GM23338 (cell line): Measurements from ENCODE around the gene DOCK6. TPM values are rescaled to one million over a fixed set of nuclear protein-coding genes. Genes with fewer than 3 reads are reported as not detected.

Source experiments
- ATAC-seq: fragments of 200-7000 bp; cut with Tn5 transposase; 3 replicates; pipeline ENCODE4 v1.9.1; 2020
- DNase-seq: peaks from one replicate; pipeline ENCODE4 v3.0.0-alpha.2; 2015; ENCODE audit warnings: low spot score
- H2AFZ ChIP-seq: fragments of 200-600 bp; sonication (generic); 2 replicates; pipeline ENCODE4 v1.8.0; 2016; ENCODE audit warnings: antibody characterized with exemption, mild to moderate bottlenecking, moderate library complexity
- H3F3A ChIP-seq: fragments of 200-600 bp; sonication (generic); replicated peaks from 2 replicates; pipeline ENCODE4 v1.8.0; 2017; ENCODE audit warnings: antibody characterized with exemption, mixed run types, low read depth
- H3K27ac ChIP-seq: fragments of 200-600 bp; sonication (generic); 2 replicates; pipeline ENCODE4 v1.6.1; 2016; ENCODE audit warnings: low read depth
- H3K27me3 ChIP-seq: fragments of 200-600 bp; sonication (generic); 2 replicates; pipeline ENCODE4 v1.8.0; 2016; ENCODE audit warnings: mild to moderate bottlenecking, mixed run types, moderate library complexity; ENCODE audit not compliant: insufficient read depth
- H3K36me3 ChIP-seq: fragments of 200-600 bp; sonication (generic); 2 replicates; pipeline ENCODE4 v1.8.0; 2016; ENCODE audit warnings: mild to moderate bottlenecking; ENCODE audit not compliant: insufficient read depth
- H3K4me1 ChIP-seq: fragments of 200-600 bp; sonication (generic); 2 replicates; pipeline ENCODE4 v1.8.0; 2016; ENCODE audit warnings: mild to moderate bottlenecking, moderate library complexity; ENCODE audit not compliant: insufficient read depth
- H3K4me2 ChIP-seq: fragments of 200-600 bp; sonication (generic); 2 replicates; pipeline ENCODE4 v1.7.1; 2017; ENCODE audit warnings: mixed run types
- H3K4me3 ChIP-seq: fragments of 200-600 bp; sonication (generic); 2 replicates; pipeline ENCODE4 v1.6.1; 2016; ENCODE audit warnings: mixed run types
- H3K79me2 ChIP-seq: fragments of 200-600 bp; sonication (generic); replicated peaks from 2 replicates; pipeline ENCODE4 v1.8.0; 2017; ENCODE audit warnings: mild to moderate bottlenecking; ENCODE audit not compliant: insufficient read depth
- H3K9me2 ChIP-seq: fragments of 200-600 bp; sonication (generic); 2 replicates; pipeline ENCODE4 v1.8.0; 2017; ENCODE audit not compliant: insufficient read depth
- H4K20me1 ChIP-seq: fragments of 200-600 bp; sonication (generic); replicated peaks from 2 replicates; pipeline ENCODE4 v1.8.0; 2017; ENCODE audit warnings: mild to moderate bottlenecking; ENCODE audit not compliant: insufficient read depth
- H3K27ac Mint-ChIP-seq: 2 replicates; pipeline ENCODE4 v1.8.0; 2020; ENCODE audit warnings: inconsistent platforms, mild to moderate bottlenecking, moderate library complexity, mixed read lengths
- H3K27me3 Mint-ChIP-seq: 3 replicates; pipeline ENCODE4 v1.8.0; 2022; ENCODE audit warnings: low read depth, mild to moderate bottlenecking, moderate library complexity, mixed read lengths, inconsistent platforms; ENCODE audit not compliant: insufficient read depth, poor library complexity
- H3K36me3 Mint-ChIP-seq: 3 replicates; pipeline ENCODE4 v1.8.0; 2021; ENCODE audit warnings: low read depth, mild to moderate bottlenecking, inconsistent platforms, moderate library complexity, mixed read lengths
- H3K4me1 Mint-ChIP-seq: 3 replicates; pipeline ENCODE4 v1.8.0; 2020; ENCODE audit warnings: mild to moderate bottlenecking, inconsistent platforms, mixed read lengths
- H3K4me3 Mint-ChIP-seq: 3 replicates; pipeline ENCODE4 v1.8.0; 2021; ENCODE audit warnings: moderate library complexity, mild to moderate bottlenecking, inconsistent platforms, mixed read lengths
- H3K9me3 Mint-ChIP-seq: 3 replicates; pipeline ENCODE4 v1.8.0; 2020; ENCODE audit warnings: moderate library complexity, mild to moderate bottlenecking, inconsistent platforms, mixed read lengths
- CREB1 ChIP-seq: fragments of 250-450 bp; sonication (Bioruptor Pico); IDR thresholded peaks from 2 replicates; pipeline ENCODE4 v1.5.0; 2020; ENCODE audit warnings: low read depth, mild to moderate bottlenecking, moderate library complexity
- CTCF ChIP-seq, 2 experiments: fragments of 200-600 bp in 1 of 2; sonication (generic) in 1 of 2; conservative IDR thresholded peaks; 2 replicates each; pipeline versions ENCODE4 v1.5.1 to v1.6.1; 2016 to 2017; ENCODE audit warnings: antibody characterized with exemption in 2 of 2, low read depth in 2 of 2, mild to moderate bottlenecking in 2 of 2, moderate library complexity in 1 of 2
- EZH2 ChIP-seq: fragments of 200-600 bp; sonication (generic); IDR thresholded peaks from one replicate; pipeline ENCODE4 v1.8.0; 2017; ENCODE audit warnings: antibody characterized with exemption, mild to moderate bottlenecking, low read depth; ENCODE audit not compliant: unreplicated experiment
- EZH2phosphoT487 ChIP-seq: fragments of 200-600 bp; sonication (generic); IDR thresholded peaks from one replicate; pipeline ENCODE4 v1.8.1; 2018; ENCODE audit warnings: antibody characterized with exemption; ENCODE audit not compliant: unreplicated experiment
- JUNB ChIP-seq: IDR thresholded peaks from one replicate; pipeline ENCODE4 v1.6.1; 2016; ENCODE audit warnings: antibody characterized with exemption; ENCODE audit not compliant: unreplicated experiment
- NANOG ChIP-seq: IDR thresholded peaks from 2 replicates; pipeline ENCODE4 v1.6.1; 2016; ENCODE audit warnings: antibody characterized with exemption, borderline replicate concordance
- REST ChIP-seq: IDR thresholded peaks from one replicate; pipeline ENCODE4 v1.6.1; 2018; ENCODE audit warnings: antibody characterized with exemption; ENCODE audit not compliant: unreplicated experiment
- STAT1 ChIP-seq: IDR thresholded peaks from one replicate; pipeline ENCODE4 v1.6.1; 2016; ENCODE audit warnings: antibody characterized with exemption; ENCODE audit not compliant: unreplicated experiment
- ZNF114 ChIP-seq: fragments of 250-450 bp; sonication (Bioruptor Pico); IDR thresholded peaks from 2 replicates; pipeline ENCODE4 v1.5.0; 2020; ENCODE audit warnings: mild to moderate bottlenecking, moderate library complexity
- ZNF331 ChIP-seq: fragments of 250-450 bp; sonication (Bioruptor Pico); IDR thresholded peaks from 2 replicates; pipeline ENCODE4 v1.5.0; 2020; ENCODE audit warnings: low read depth, mild to moderate bottlenecking, moderate library complexity
- ZNF462 ChIP-seq: fragments of 250-450 bp; sonication (Bioruptor Pico); IDR thresholded peaks from 2 replicates; pipeline ENCODE4 v1.5.0; 2020; ENCODE audit warnings: mild to moderate bottlenecking, moderate library complexity
- polyA plus RNA-seq: library from polyadenylated mRNA; unstranded; fragments of >200 nt; fragmentation: Nextera tagmentation; extraction: Ambion mirVana; gene quantifications from 2 replicates; pipeline ENCODE4 v1.2.1, GENCODE V29; 2016
- total RNA-seq: library from RNA; depleted of rRNA; stranded (reverse); fragments of >200 nt; shearing (Covaris generic); gene quantifications from 2 replicates; pipeline ENCODE4 v1.2.3, GENCODE V29; 2014
- TF ChIP-seq, protein P1 (sequence below): IDR thresholded peaks from 2 replicates; pipeline ENCODE4 v1.6.1; 2016; ENCODE audit warnings: antibody characterized with exemption

The DOCK6 gene
- total and polyA plus RNA-seq, 2 experiments from 2014 or later, result 34.6 to 49.0 TPM

GRCh38 chr19:11281356-11282049 is 19.2 kb upstream of the DOCK6 start:
- Histone ChIP-seq H3K9me2 (no peaks in the 10 kb centered on the region), H3K27me3 (no peaks in the 10 kb centered on the region), H3K27ac (no peak overlapping the region), H3K4me3 (no peak overlapping the region), H2AFZ (no peak overlapping the region), H3F3A (no peaks in the 10 kb centered on the region), H3K79me2 (no peaks in the 10 kb centered on the region), H3K4me1 (no peaks in the 10 kb centered on the region), H4K20me1 (no peaks in the 10 kb centered on the region), H3K36me3 (no peaks in the 10 kb centered on the region), H3K4me2 (no peak overlapping the region)
- ATAC-seq (no peak), DNase-seq (no peak)
- Mint-ChIP-seq H3K9me3 (peaks cover 26% of the 10 kb centered on the region), H3K27me3 (peaks cover 2% of the 10 kb centered on the region), H3K4me3 (no peak overlapping the region), H3K27ac (no peak overlapping the region), H3K4me1 (no peaks in the 10 kb centered on the region), H3K36me3 (peaks cover 4% of the 10 kb centered on the region; the same call in 1 of the 3 replicates)
- TF ChIP-seq ZNF331 (CRISPR knock-in tag) (no peak), REST (no peak), EZH2 (no peak), CREB1 (no peak), JUNB (no peak), EZH2phosphoT487 (no peak), ZNF114 (CRISPR knock-in tag) (no peak), STAT1 (no peak), NANOG (no peak), ZNF462 (CRISPR knock-in tag) (no peak), CTCF (conservative IDR thresholded peaks at IDR 0.05; ENCODE audit: low read depth in 2 of 2) (no peak)
- TF ChIP-seq, protein P1, sequence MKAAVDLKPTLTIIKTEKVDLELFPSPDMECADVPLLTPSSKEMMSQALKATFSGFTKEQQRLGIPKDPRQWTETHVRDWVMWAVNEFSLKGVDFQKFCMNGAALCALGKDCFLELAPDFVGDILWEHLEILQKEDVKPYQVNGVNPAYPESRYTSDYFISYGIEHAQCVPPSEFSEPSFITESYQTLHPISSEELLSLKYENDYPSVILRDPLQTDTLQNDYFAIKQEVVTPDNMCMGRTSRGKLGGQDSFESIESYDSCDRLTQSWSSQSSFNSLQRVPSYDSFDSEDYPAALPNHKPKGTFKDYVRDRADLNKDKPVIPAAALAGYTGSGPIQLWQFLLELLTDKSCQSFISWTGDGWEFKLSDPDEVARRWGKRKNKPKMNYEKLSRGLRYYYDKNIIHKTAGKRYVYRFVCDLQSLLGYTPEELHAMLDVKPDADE, result no peak
